Measurements from ENCODE around the gene TPP1. TPM values are rescaled to one million over a fixed set of nuclear protein-coding genes. Genes with fewer than 3 reads are reported as not detected.

The TPP1 gene
- total RNA-seq, 1 donor from 2014 or later = 85.3 TPM

- no peak for DNase-seq (ENCODE audit: low read depth, low spot score)
Observed at GRCh38 chr11:6629573-6629891, 10.3 kb upstream of the TPP1 start.

GRCh38 chr11:6628526-6628925 is 9.3 kb upstream of the TPP1 start:
- DNase-seq (ENCODE audit: low read depth, low spot score) = no peak

GRCh38 chr11:6627762-6628241 is 8.6 kb upstream of the TPP1 start:
- DNase-seq (ENCODE audit: low read depth, low spot score) = no peak

GRCh38 chr11:6626971-6627761 is 7.9 kb upstream of the TPP1 start:
- DNase-seq (ENCODE audit: low read depth, low spot score) = no peak

- no peak for DNase-seq (ENCODE audit: low read depth, low spot score)
Observed at GRCh38 chr11:6625832-6626420, 6.7 kb upstream of the TPP1 start.

- DNase-seq (ENCODE audit: low read depth, low spot score) = no peak
Observed at GRCh38 chr11:6625156-6625831, 6.1 kb upstream of the TPP1 start.

- DNase-seq (ENCODE audit: low read depth, low spot score) = no peak
Observed at GRCh38 chr11:6623391-6624363, 4.5 kb upstream of the TPP1 start.

GRCh38 chr11:6622261-6623171 is 3.3 kb upstream of the TPP1 start:
- DNase-seq (ENCODE audit: low read depth, low spot score) = no peak

GRCh38 chr11:6621711-6622211 is 2.5 kb upstream of the TPP1 start:
- no peak for DNase-seq (ENCODE audit: low read depth, low spot score)

- DNase-seq (ENCODE audit: low read depth, low spot score) = no peak
Observed at GRCh38 chr11:6620636-6621035, 1.4 kb upstream of the TPP1 start.

GRCh38 chr11:6618117-6619003 is 862 bp downstream of the TPP1 start:
- DNase-seq (ENCODE audit: low read depth, low spot score) = peak; percentile 66

- DNase-seq (ENCODE audit: low read depth, low spot score) = no peak
Observed at GRCh38 chr11:6617315-6617781, 1.9 kb downstream of the TPP1 start.

GRCh38 chr11:6616596-6617250 is 2.5 kb downstream of the TPP1 start:
- DNase-seq (ENCODE audit: low read depth, low spot score) = no peak

GRCh38 chr11:6615882-6616585 is 3.2 kb downstream of the TPP1 start:
- no peak for DNase-seq (ENCODE audit: low read depth, low spot score)

GRCh38 chr11:6615046-6615445 is 4.2 kb downstream of the TPP1 start:
- no peak for DNase-seq (ENCODE audit: low read depth, low spot score)

GRCh38 chr11:6614446-6614845 is 4.8 kb downstream of the TPP1 start:
- no peak for DNase-seq (ENCODE audit: low read depth, low spot score)

- no peak for DNase-seq (ENCODE audit: low read depth, low spot score)
Observed at GRCh38 chr11:6613496-6613895, 5.7 kb downstream of the TPP1 start.

Measured in pulmonary artery endothelial cell (primary cell).